HG03354 (cell line): Measurements from ENCODE around the gene TNFRSF19.
"Not testable (repeated sequence)": the region's sequence is repeated elsewhere in the genome, so short reads cannot be mapped to it uniquely, and the experiment has no call there.

ENCODE experiments used
- ATAC-seq: cut with Tn5 transposase; IDR thresholded peaks from one replicate; pipeline ENCODE4 v1.9.1; 2021; ENCODE audit warnings: mild to moderate bottlenecking; ENCODE audit not compliant: unreplicated experiment, poor library complexity, severe bottlenecking

The TNFRSF19 gene

GRCh38 chr13:23570099-23570920 lies at the start of gene TNFRSF19:
TNFRSF19 (plus strand) TSS chr13:23570412; CDS start chr13:23590184, 19,772 bp downstream.
- ATAC-seq, result no peak

- not testable (repeated sequence) for ATAC-seq
Observed at GRCh38 chr13:23529926-23530325, 40.3 kb upstream of the TNFRSF19 start.

- no peak for ATAC-seq
Observed at GRCh38 chr13:23531446-23531845, 38.8 kb upstream of the TNFRSF19 start.

GRCh38 chr13:23534090-23534489 lies 36.1 kb upstream of the TNFRSF19 start:
- no peak for ATAC-seq

GRCh38 chr13:23541221-23541824 lies 28.9 kb upstream of the TNFRSF19 start:
- ATAC-seq, result no peak

- no peak for ATAC-seq
Observed at GRCh38 chr13:23544668-23545067, 25.5 kb upstream of the TNFRSF19 start.

GRCh38 chr13:23547000-23547590 lies 23.1 kb upstream of the TNFRSF19 start:
- ATAC-seq, result no peak

GRCh38 chr13:23549724-23550123 lies 20.5 kb upstream of the TNFRSF19 start:
- ATAC-seq, result no peak

GRCh38 chr13:23550163-23550562 lies 20.0 kb upstream of the TNFRSF19 start:
- ATAC-seq, result no peak

- no peak for ATAC-seq
Observed at GRCh38 chr13:23551213-23552008, 18.8 kb upstream of the TNFRSF19 start.

- ATAC-seq, result no peak
Observed at GRCh38 chr13:23552171-23552570, 18.0 kb upstream of the TNFRSF19 start.

- no peak for ATAC-seq
Observed at GRCh38 chr13:23552661-23553060, 17.6 kb upstream of the TNFRSF19 start.

GRCh38 chr13:23554000-23554399 lies 16.2 kb upstream of the TNFRSF19 start:
- no peak for ATAC-seq

GRCh38 chr13:23557043-23557442 lies 13.2 kb upstream of the TNFRSF19 start:
- ATAC-seq, result no peak

- no peak for ATAC-seq
Observed at GRCh38 chr13:23557733-23558132, 12.5 kb upstream of the TNFRSF19 start.

GRCh38 chr13:23558675-23559536 lies 11.3 kb upstream of the TNFRSF19 start:
- no peak for ATAC-seq

GRCh38 chr13:23560571-23561089 lies 9.6 kb upstream of the TNFRSF19 start:
- ATAC-seq, result no peak

- ATAC-seq, result no peak
Observed at GRCh38 chr13:23561261-23561660, 9.0 kb upstream of the TNFRSF19 start.
